Fibroblast of lung (primary cell): Measurements from ENCODE around the gene PHF2. TPM values are rescaled to one million over a fixed set of nuclear protein-coding genes. Genes with fewer than 3 reads are reported as not detected.
"Not testable (repeated sequence)": the region's sequence is repeated elsewhere in the genome, so short reads cannot be mapped to it uniquely, and the experiment has no call there.

Experiments used
- DNase-seq, 2 donors: peaks; one replicate each; pipeline versions ENCODE4 v3.0.0 to v3.0.0-alpha.2; 2010; ENCODE audit warnings: low read depth in 2 of 2
- H2AFZ ChIP-seq: 2 replicates; pipeline ENCODE4 v1.5.1; 2012; ENCODE audit warnings: low read length, control low read depth, inconsistent platforms
- H3K27ac ChIP-seq: 2 replicates; pipeline ENCODE4 v1.5.1; 2011; ENCODE audit warnings: low read length, control low read depth; ENCODE audit not compliant: insufficient read depth
- H3K27me3 ChIP-seq: 2 replicates; pipeline ENCODE4 v1.5.1; 2011; ENCODE audit warnings: mild to moderate bottlenecking, low read length; ENCODE audit not compliant: control insufficient read depth, insufficient read depth
- H3K36me3 ChIP-seq: 2 replicates; pipeline ENCODE4 v1.5.1; 2011; ENCODE audit warnings: low read length; ENCODE audit not compliant: control insufficient read depth, insufficient read depth
- H3K4me1 ChIP-seq: 2 replicates; pipeline ENCODE4 v1.5.1; 2011; ENCODE audit warnings: low read length; ENCODE audit not compliant: control insufficient read depth, insufficient read depth; ENCODE audit errors: extremely low read depth
- H3K4me2 ChIP-seq: 2 replicates; pipeline ENCODE4 v1.5.1; 2011; ENCODE audit warnings: low read length, control low read depth; ENCODE audit not compliant: insufficient read depth; ENCODE audit errors: extremely low read depth
- H3K4me3 ChIP-seq, 4 experiments: fragments of 200-600 bp in 1 of 4; sonication (generic) in 1 of 4; replicated peaks in 1 of 4; 2 replicates each; pipeline ENCODE4 v1.5.1; 2011 to 2016; ENCODE audit warnings: low read length in 4 of 4, low read depth in 3 of 4, mild to moderate bottlenecking in 3 of 4, control low read depth in 2 of 4, inconsistent platforms in 1 of 4, mixed read lengths in 1 of 4; ENCODE audit not compliant: insufficient read depth in 1 of 4; ENCODE audit errors: control extremely low read depth in 1 of 4
- H3K79me2 ChIP-seq: 2 replicates; pipeline ENCODE4 v1.5.1; 2012; ENCODE audit warnings: mild to moderate bottlenecking, low read length, inconsistent platforms; ENCODE audit not compliant: control insufficient read depth, insufficient read depth
- H3K9ac ChIP-seq: 2 replicates; pipeline ENCODE4 v1.5.1; 2011; ENCODE audit warnings: mild to moderate bottlenecking, low read length, control low read depth; ENCODE audit not compliant: insufficient read depth
- H3K9me3 ChIP-seq: 2 replicates; pipeline ENCODE4 v1.5.1; 2012; ENCODE audit warnings: low read depth, low read length; ENCODE audit not compliant: control insufficient read depth, insufficient read depth
- H4K20me1 ChIP-seq: 2 replicates; pipeline ENCODE4 v1.5.1; 2011; ENCODE audit warnings: low read length; ENCODE audit not compliant: control insufficient read depth, insufficient read depth; ENCODE audit errors: extremely low read depth
- EZH2 ChIP-seq: IDR thresholded peaks from 2 replicates; pipeline ENCODE4 v1.5.1; 2012; ENCODE audit warnings: low read length, control low read depth, mild to moderate bottlenecking; ENCODE audit errors: missing control alignments
- polyA plus RNA-seq, 2 donors: library from polyadenylated mRNA; depleted of rRNA in 1 of 2; stranded (reverse) in 1 of 2; unstranded in 1 of 2; fragments of >200 nt; gene quantifications; 2 replicates each; pipeline ENCODE4 v1.2.1, GENCODE V29; 2011 to 2012; ENCODE audit warnings: missing spikeins in 1 of 2
- total RNA-seq: library from RNA; depleted of rRNA; stranded (reverse); fragments of >200 nt; gene quantifications from 2 replicates; pipeline ENCODE4 v1.2.1, GENCODE V29; 2014
- TF ChIP-seq, protein P1 (sequence below), 2 donors: IDR thresholded peaks in 1 of 2; conservative IDR thresholded peaks in 1 of 2; 1 replicate in 1 of 2; 2 replicates in 1 of 2; pipeline ENCODE4 v1.5.1; 2011 to 2012; ENCODE audit warnings: low read length in 2 of 2, control low read depth in 1 of 2, inconsistent platforms in 1 of 2, low read depth in 1 of 2, mild to moderate bottlenecking in 1 of 2

Gene PHF2
- total and polyA plus RNA-seq, 2 donors (not counting 1 experiment from before 2014, with no cell fraction given): 9.2 to 13.4 TPM

DNA sequence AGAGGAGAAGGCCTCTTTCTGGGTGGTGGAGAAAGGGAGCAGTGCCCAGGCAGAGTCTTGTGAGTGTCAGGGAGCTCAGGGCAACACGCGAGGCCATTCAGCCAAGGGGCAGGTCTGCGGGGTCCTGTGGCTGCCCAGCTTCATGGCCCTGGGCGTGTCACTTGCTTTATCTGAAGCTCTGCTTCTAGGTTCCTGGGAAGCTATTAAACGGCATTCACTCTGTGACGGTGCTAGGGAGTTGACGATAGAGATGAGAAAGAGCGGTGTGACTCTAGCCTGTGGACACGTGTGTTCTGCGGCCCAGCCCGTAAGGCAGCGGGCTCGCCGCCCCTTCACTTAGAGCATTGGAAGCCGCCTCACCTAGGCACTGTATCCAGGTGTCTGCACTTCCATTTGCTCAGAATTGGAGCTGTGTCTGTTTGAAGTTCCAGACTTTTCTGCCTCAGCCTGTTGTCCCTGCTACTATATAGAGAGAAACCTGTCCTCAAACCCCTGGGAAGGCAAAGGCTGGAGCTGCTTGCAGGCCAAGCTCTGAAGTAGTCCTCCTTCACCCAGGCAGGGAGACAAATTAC is 88.3 kb downstream of the PHF2 start:
- no peaks in the 10 kb centered on the region for H4K20me1 ChIP-seq
- no peak overlapping the region for H2AFZ ChIP-seq
- H3K4me1 ChIP-seq: no peaks in the 10 kb centered on the region
- DNase-seq: no peak
- H3K9ac ChIP-seq: no peak overlapping the region
- no peaks in the 10 kb centered on the region for H3K79me2 ChIP-seq
- H3K4me2 ChIP-seq: no peak overlapping the region
- no peaks in the 10 kb centered on the region for H3K9me3 ChIP-seq
- no peak for TF ChIP-seq EZH2
- TF ChIP-seq, protein P1, sequence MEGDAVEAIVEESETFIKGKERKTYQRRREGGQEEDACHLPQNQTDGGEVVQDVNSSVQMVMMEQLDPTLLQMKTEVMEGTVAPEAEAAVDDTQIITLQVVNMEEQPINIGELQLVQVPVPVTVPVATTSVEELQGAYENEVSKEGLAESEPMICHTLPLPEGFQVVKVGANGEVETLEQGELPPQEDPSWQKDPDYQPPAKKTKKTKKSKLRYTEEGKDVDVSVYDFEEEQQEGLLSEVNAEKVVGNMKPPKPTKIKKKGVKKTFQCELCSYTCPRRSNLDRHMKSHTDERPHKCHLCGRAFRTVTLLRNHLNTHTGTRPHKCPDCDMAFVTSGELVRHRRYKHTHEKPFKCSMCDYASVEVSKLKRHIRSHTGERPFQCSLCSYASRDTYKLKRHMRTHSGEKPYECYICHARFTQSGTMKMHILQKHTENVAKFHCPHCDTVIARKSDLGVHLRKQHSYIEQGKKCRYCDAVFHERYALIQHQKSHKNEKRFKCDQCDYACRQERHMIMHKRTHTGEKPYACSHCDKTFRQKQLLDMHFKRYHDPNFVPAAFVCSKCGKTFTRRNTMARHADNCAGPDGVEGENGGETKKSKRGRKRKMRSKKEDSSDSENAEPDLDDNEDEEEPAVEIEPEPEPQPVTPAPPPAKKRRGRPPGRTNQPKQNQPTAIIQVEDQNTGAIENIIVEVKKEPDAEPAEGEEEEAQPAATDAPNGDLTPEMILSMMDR (conservative IDR thresholded peaks at IDR 0.05 in 1 of 2, IDR thresholded peaks at IDR 0.05 in 1 of 2; ENCODE audit: low read depth in 1 of 2, low read length in 2 of 2): no peak
- H3K27ac ChIP-seq: no peak overlapping the region
- no peaks in the 10 kb centered on the region for H3K36me3 ChIP-seq
- no peak overlapping the region for H3K4me3 ChIP-seq
- H3K27me3 ChIP-seq: no peaks in the 10 kb centered on the region

DNA sequence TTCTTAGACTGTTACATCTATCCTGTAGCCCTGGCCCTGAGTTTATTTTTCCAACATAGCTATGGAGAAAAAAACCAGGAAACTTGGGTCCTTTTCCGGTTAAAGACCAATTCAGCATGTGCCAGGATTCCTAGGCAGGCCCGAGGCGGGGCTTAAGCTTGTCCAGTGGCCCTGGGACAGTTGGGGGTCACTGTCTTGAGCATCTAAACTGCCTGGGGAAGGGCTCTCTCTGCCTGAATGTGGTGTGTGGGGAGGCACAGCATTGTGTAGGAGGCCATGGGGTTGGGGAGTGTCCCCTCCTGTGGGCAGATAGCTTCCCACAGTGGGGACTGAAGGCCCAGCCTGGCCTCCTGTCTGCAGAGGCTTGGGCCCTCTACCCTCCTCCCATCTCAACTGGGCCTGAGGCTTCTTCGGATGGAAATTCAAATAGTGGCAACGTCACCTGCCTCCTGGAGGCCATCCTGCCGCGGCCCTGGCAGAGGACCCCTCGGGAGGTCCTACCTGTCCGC is 88.8 kb downstream of the PHF2 start:
- Histone ChIP-seq H3K4me2 (no peak overlapping the region), H2AFZ (no peak overlapping the region), H3K36me3 (no peaks in the 10 kb centered on the region), H3K9ac (no peak overlapping the region), H3K79me2 (no peaks in the 10 kb centered on the region), H3K27me3 (no peaks in the 10 kb centered on the region), H3K27ac (no peak overlapping the region), H3K4me3 (no peak overlapping the region), H3K4me1 (no peaks in the 10 kb centered on the region), H4K20me1 (no peaks in the 10 kb centered on the region), H3K9me3 (no peaks in the 10 kb centered on the region)
- DNase-seq: no peak
- TF ChIP-seq, protein P1 (conservative IDR thresholded peaks at IDR 0.05 in 1 of 2, IDR thresholded peaks at IDR 0.05 in 1 of 2; ENCODE audit: low read depth in 1 of 2, low read length in 2 of 2): no peak
- TF ChIP-seq EZH2: no peak

GRCh38 chr9:93665637-93666438 is 89.5 kb downstream of the PHF2 start:
- no peaks in the 10 kb centered on the region for H3K9me3 ChIP-seq
- H3K9ac ChIP-seq: no peak overlapping the region
- no peaks in the 10 kb centered on the region for H3K4me1 ChIP-seq
- H3K27ac ChIP-seq: no peak overlapping the region
- no peaks in the 10 kb centered on the region for H3K79me2 ChIP-seq
- no peaks in the 10 kb centered on the region for H3K36me3 ChIP-seq
- H4K20me1 ChIP-seq: no peaks in the 10 kb centered on the region
- TF ChIP-seq, protein P1 (conservative IDR thresholded peaks at IDR 0.05 in 1 of 2, IDR thresholded peaks at IDR 0.05 in 1 of 2; ENCODE audit: low read depth in 1 of 2, low read length in 2 of 2): no peak
- no peak for TF ChIP-seq EZH2
- H2AFZ ChIP-seq: no peak overlapping the region
- no peak for DNase-seq
- H3K4me3 ChIP-seq: no peak overlapping the region
- H3K27me3 ChIP-seq: no peaks in the 10 kb centered on the region
- H3K4me2 ChIP-seq: no peak overlapping the region

GRCh38 chr9:93666439-93666784 is 90.0 kb downstream of the PHF2 start:
- not testable (repeated sequence) for H3K27ac ChIP-seq, DNase-seq, H3K9ac ChIP-seq, H2AFZ ChIP-seq, H3K27me3 ChIP-seq, H3K79me2 ChIP-seq, H3K4me1 ChIP-seq, H4K20me1 ChIP-seq, H3K9me3 ChIP-seq, H3K4me2 ChIP-seq, H3K36me3 ChIP-seq, H3K4me3 ChIP-seq
